ENCODE measurements around the gene MATCAP1. TPM values are rescaled to one million over a fixed set of nuclear protein-coding genes. Genes with fewer than 3 reads are reported as not detected.
A peak's percentile ranks its signal among the peaks of the same experiment; 100 is the strongest.

Gene MATCAP1
- total and polyA plus RNA-seq, 2 donors (not counting 1 experiment from before 2014, with no cell fraction given) = 16.6 to 28.4 TPM

GRCh38 chr16:67149276-67150046, 34.3 kb downstream of the MATCAP1 start:
- H3K9ac ChIP-seq (ENCODE audit: insufficient read depth, low read length) = no peak overlapping the region
- peaks cover 17% of the 10 kb centered on the region for H3K36me3 ChIP-seq (ENCODE audit: control insufficient read depth, insufficient read depth, low read length)
- no peak overlapping the region for H2AFZ ChIP-seq (ENCODE audit: low read length)
- no peaks in the 10 kb centered on the region for H3K27me3 ChIP-seq (ENCODE audit: control insufficient read depth, insufficient read depth, low read length)
- peak overlapping the region in 1 of 4 experiments; percentile 78 for H3K4me3 ChIP-seq (replicated peaks in 1 of 4; ENCODE audit: control extremely low read depth in 1 of 4, insufficient read depth in 1 of 4, low read depth in 3 of 4, low read length in 4 of 4)
- peak in 1 of 2 donors; percentile 28 for DNase-seq (ENCODE audit: low read depth in 2 of 2)
- TF ChIP-seq, protein P1, sequence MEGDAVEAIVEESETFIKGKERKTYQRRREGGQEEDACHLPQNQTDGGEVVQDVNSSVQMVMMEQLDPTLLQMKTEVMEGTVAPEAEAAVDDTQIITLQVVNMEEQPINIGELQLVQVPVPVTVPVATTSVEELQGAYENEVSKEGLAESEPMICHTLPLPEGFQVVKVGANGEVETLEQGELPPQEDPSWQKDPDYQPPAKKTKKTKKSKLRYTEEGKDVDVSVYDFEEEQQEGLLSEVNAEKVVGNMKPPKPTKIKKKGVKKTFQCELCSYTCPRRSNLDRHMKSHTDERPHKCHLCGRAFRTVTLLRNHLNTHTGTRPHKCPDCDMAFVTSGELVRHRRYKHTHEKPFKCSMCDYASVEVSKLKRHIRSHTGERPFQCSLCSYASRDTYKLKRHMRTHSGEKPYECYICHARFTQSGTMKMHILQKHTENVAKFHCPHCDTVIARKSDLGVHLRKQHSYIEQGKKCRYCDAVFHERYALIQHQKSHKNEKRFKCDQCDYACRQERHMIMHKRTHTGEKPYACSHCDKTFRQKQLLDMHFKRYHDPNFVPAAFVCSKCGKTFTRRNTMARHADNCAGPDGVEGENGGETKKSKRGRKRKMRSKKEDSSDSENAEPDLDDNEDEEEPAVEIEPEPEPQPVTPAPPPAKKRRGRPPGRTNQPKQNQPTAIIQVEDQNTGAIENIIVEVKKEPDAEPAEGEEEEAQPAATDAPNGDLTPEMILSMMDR (conservative IDR thresholded peaks at IDR 0.05 in 1 of 2, IDR thresholded peaks at IDR 0.05 in 1 of 2; ENCODE audit: low read depth in 1 of 2, low read length in 2 of 2) = no peak
- no peak for TF ChIP-seq EZH2 (IDR thresholded peaks at IDR 0.05; ENCODE audit: low read length, missing control alignments)
- no peaks in the 10 kb centered on the region for H3K79me2 ChIP-seq (ENCODE audit: control insufficient read depth, insufficient read depth, low read length)
- H3K27ac ChIP-seq (ENCODE audit: insufficient read depth, low read length) = no peak overlapping the region
- H3K9me3 ChIP-seq (ENCODE audit: control insufficient read depth, insufficient read depth, low read depth, low read length) = no peaks in the 10 kb centered on the region
- no peak overlapping the region for H3K4me2 ChIP-seq (ENCODE audit: extremely low read depth, insufficient read depth, low read length)
- H4K20me1 ChIP-seq (ENCODE audit: control insufficient read depth, extremely low read depth, insufficient read depth, low read length) = no peaks in the 10 kb centered on the region
- peaks cover 2% of the 10 kb centered on the region for H3K4me1 ChIP-seq (ENCODE audit: control insufficient read depth, extremely low read depth, insufficient read depth, low read length)

- no peak overlapping the region for H3K9ac ChIP-seq (ENCODE audit: insufficient read depth, low read length)
- no peaks in the 10 kb centered on the region for H4K20me1 ChIP-seq (ENCODE audit: control insufficient read depth, extremely low read depth, insufficient read depth, low read length)
- H3K36me3 ChIP-seq (ENCODE audit: control insufficient read depth, insufficient read depth, low read length) = peaks cover 17% of the 10 kb centered on the region
- no peak overlapping the region for H3K27ac ChIP-seq (ENCODE audit: insufficient read depth, low read length)
- H3K4me3 ChIP-seq (replicated peaks in 1 of 4; ENCODE audit: control extremely low read depth in 1 of 4, insufficient read depth in 1 of 4, low read depth in 3 of 4, low read length in 4 of 4) = no peak overlapping the region
- H3K79me2 ChIP-seq (ENCODE audit: control insufficient read depth, insufficient read depth, low read length) = no peaks in the 10 kb centered on the region
- peaks cover 2% of the 10 kb centered on the region for H3K4me1 ChIP-seq (ENCODE audit: control insufficient read depth, extremely low read depth, insufficient read depth, low read length)
- H2AFZ ChIP-seq (ENCODE audit: low read length) = no peak overlapping the region
- TF ChIP-seq EZH2 (IDR thresholded peaks at IDR 0.05; ENCODE audit: low read length, missing control alignments) = no peak
- TF ChIP-seq, protein P1 (conservative IDR thresholded peaks at IDR 0.05 in 1 of 2, IDR thresholded peaks at IDR 0.05 in 1 of 2; ENCODE audit: low read depth in 1 of 2, low read length in 2 of 2) = no peak
- no peaks in the 10 kb centered on the region for H3K27me3 ChIP-seq (ENCODE audit: control insufficient read depth, insufficient read depth, low read length)
- DNase-seq (ENCODE audit: low read depth in 2 of 2) = no peak
- H3K4me2 ChIP-seq (ENCODE audit: extremely low read depth, insufficient read depth, low read length) = no peak overlapping the region
- no peaks in the 10 kb centered on the region for H3K9me3 ChIP-seq (ENCODE audit: control insufficient read depth, insufficient read depth, low read depth, low read length)
These were observed 35.0 kb downstream of the MATCAP1 start for GRCh38 chr16:67148656-67149275.

GRCh38 chr16:67148221-67148620, 35.5 kb downstream of the MATCAP1 start:
- TF ChIP-seq, protein P1 (conservative IDR thresholded peaks at IDR 0.05 in 1 of 2, IDR thresholded peaks at IDR 0.05 in 1 of 2; ENCODE audit: low read depth in 1 of 2, low read length in 2 of 2) = no peak
- no peak for TF ChIP-seq EZH2 (IDR thresholded peaks at IDR 0.05; ENCODE audit: low read length, missing control alignments)
- no peaks in the 10 kb centered on the region for H4K20me1 ChIP-seq (ENCODE audit: control insufficient read depth, extremely low read depth, insufficient read depth, low read length)
- no peak for DNase-seq (ENCODE audit: low read depth in 2 of 2)
- no peaks in the 10 kb centered on the region for H3K79me2 ChIP-seq (ENCODE audit: control insufficient read depth, insufficient read depth, low read length)
- no peak overlapping the region for H3K27ac ChIP-seq (ENCODE audit: insufficient read depth, low read length)
- H3K4me3 ChIP-seq (replicated peaks in 1 of 4; ENCODE audit: control extremely low read depth in 1 of 4, insufficient read depth in 1 of 4, low read depth in 3 of 4, low read length in 4 of 4) = no peak overlapping the region
- H3K36me3 ChIP-seq (ENCODE audit: control insufficient read depth, insufficient read depth, low read length) = peaks cover 17% of the 10 kb centered on the region
- peaks cover 2% of the 10 kb centered on the region for H3K4me1 ChIP-seq (ENCODE audit: control insufficient read depth, extremely low read depth, insufficient read depth, low read length)
- H3K27me3 ChIP-seq (ENCODE audit: control insufficient read depth, insufficient read depth, low read length) = no peaks in the 10 kb centered on the region
- no peak overlapping the region for H3K9ac ChIP-seq (ENCODE audit: insufficient read depth, low read length)
- H3K9me3 ChIP-seq (ENCODE audit: control insufficient read depth, insufficient read depth, low read depth, low read length) = no peaks in the 10 kb centered on the region
- H2AFZ ChIP-seq (ENCODE audit: low read length) = no peak overlapping the region
- H3K4me2 ChIP-seq (ENCODE audit: extremely low read depth, insufficient read depth, low read length) = no peak overlapping the region

Measured in fibroblast of lung (primary cell).